DOHH2 (cell line): Measurements from ENCODE around the gene N4BP2L2.

Source experiments
- CTCF ChIP-seq: fragments of 200-600 bp; sonication (generic); IDR thresholded peaks from one replicate; pipeline ENCODE4 v1.5.1; 2014; ENCODE audit warnings: antibody characterized with exemption, mild to moderate bottlenecking, low read depth, low read length; ENCODE audit not compliant: poor library complexity, severe bottlenecking
- EZH2phosphoT487 ChIP-seq: fragments of 200-600 bp; sonication (generic); IDR thresholded peaks from 2 replicates; pipeline ENCODE4 v1.6.1; 2017; ENCODE audit warnings: borderline replicate concordance, mild to moderate bottlenecking, antibody characterized with exemption, low read length, moderate library complexity, mixed read lengths

- TF ChIP-seq EZH2phosphoT487 (no peak), CTCF (no peak)
Measured at GRCh38 chr13:32538143-32538620, 413 bp downstream of the N4BP2L2 start.
